Nephron (organoid): ENCODE measurements around the gene PLEKHO2.

Experiments
- H3K27ac Mint-ChIP-seq, 3 experiments: 2 replicates each; pipeline ENCODE4 v1.8.0; 2020; ENCODE audit warnings: mixed read lengths in 3 of 3, mild to moderate bottlenecking in 2 of 3, moderate library complexity in 1 of 3
- H3K27me3 Mint-ChIP-seq: 2 replicates; pipeline ENCODE4 v1.8.0; 2021; ENCODE audit warnings: low read depth, mild to moderate bottlenecking, moderate library complexity, mixed read lengths
- H3K36me3 Mint-ChIP-seq: 2 replicates; pipeline ENCODE4 v1.8.0; 2020; ENCODE audit warnings: low read depth, mixed read lengths
- H3K4me1 Mint-ChIP-seq: 2 replicates; pipeline ENCODE4 v1.8.0; 2020; ENCODE audit warnings: mixed read lengths
- H3K4me3 Mint-ChIP-seq, 3 experiments: 2 replicates each; pipeline ENCODE4 v1.8.0; 2020; ENCODE audit warnings: mild to moderate bottlenecking in 3 of 3, mixed read lengths in 3 of 3, moderate library complexity in 2 of 3
- H3K9me3 Mint-ChIP-seq: 2 replicates; pipeline ENCODE4 v1.8.0; 2020; ENCODE audit warnings: mixed read lengths
- CTCF ChIP-seq, 3 experiments: fragments of 200-600 bp; sonication (generic); IDR thresholded peaks; one replicate each; pipeline ENCODE4 v1.5.0; 2021; ENCODE audit warnings: antibody characterized with exemption in 3 of 3; ENCODE audit not compliant: unreplicated experiment in 3 of 3

Gene PLEKHO2

GRCh38 chr15:64804619-64805018 lies 37.1 kb upstream of the PLEKHO2 start:
- H3K27me3 Mint-ChIP-seq: peaks cover 3% of the 10 kb centered on the region
- H3K36me3 Mint-ChIP-seq: no peaks in the 10 kb centered on the region
- H3K9me3 Mint-ChIP-seq: no peaks in the 10 kb centered on the region
- H3K4me3 Mint-ChIP-seq: no peak overlapping the region
- H3K27ac Mint-ChIP-seq: no peak overlapping the region
- no peak for TF ChIP-seq CTCF (IDR thresholded peaks at IDR 0.05; ENCODE audit: unreplicated experiment in 3 of 3)
- H3K4me1 Mint-ChIP-seq: peaks cover 8% of the 10 kb centered on the region

GRCh38 chr15:64806509-64806908 lies 35.2 kb upstream of the PLEKHO2 start:
- no peak for TF ChIP-seq CTCF (IDR thresholded peaks at IDR 0.05; ENCODE audit: unreplicated experiment in 3 of 3)
- Mint-ChIP-seq H3K4me1 (peaks cover 14% of the 10 kb centered on the region), H3K36me3 (no peaks in the 10 kb centered on the region), H3K27me3 (peaks cover 3% of the 10 kb centered on the region), H3K9me3 (no peaks in the 10 kb centered on the region), H3K27ac (no peak overlapping the region), H3K4me3 (no peak overlapping the region)

GRCh38 chr15:64807051-64807749 lies 34.5 kb upstream of the PLEKHO2 start:
- Mint-ChIP-seq H3K4me1 (peaks cover 14% of the 10 kb centered on the region), H3K36me3 (no peaks in the 10 kb centered on the region), H3K4me3 (no peak overlapping the region), H3K9me3 (no peaks in the 10 kb centered on the region), H3K27ac (no peak overlapping the region), H3K27me3 (peaks cover 3% of the 10 kb centered on the region)
- no peak for TF ChIP-seq CTCF (IDR thresholded peaks at IDR 0.05; ENCODE audit: unreplicated experiment in 3 of 3)

GRCh38 chr15:64807751-64808222 lies 33.9 kb upstream of the PLEKHO2 start:
- Mint-ChIP-seq H3K4me1 (peaks cover 14% of the 10 kb centered on the region), H3K27me3 (peaks cover 3% of the 10 kb centered on the region), H3K9me3 (no peaks in the 10 kb centered on the region), H3K27ac (no peak overlapping the region), H3K4me3 (no peak overlapping the region), H3K36me3 (no peaks in the 10 kb centered on the region)
- TF ChIP-seq CTCF (IDR thresholded peaks at IDR 0.05; ENCODE audit: unreplicated experiment in 3 of 3): no peak

GRCh38 chr15:64808785-64809453 lies 32.8 kb upstream of the PLEKHO2 start:
- H3K27me3 Mint-ChIP-seq: peaks cover 3% of the 10 kb centered on the region
- no peak overlapping the region for H3K4me3 Mint-ChIP-seq
- no peak for TF ChIP-seq CTCF (IDR thresholded peaks at IDR 0.05; ENCODE audit: unreplicated experiment in 3 of 3)
- H3K36me3 Mint-ChIP-seq: no peaks in the 10 kb centered on the region
- H3K27ac Mint-ChIP-seq: no peak overlapping the region
- H3K4me1 Mint-ChIP-seq: peaks cover 20% of the 10 kb centered on the region
- H3K9me3 Mint-ChIP-seq: no peaks in the 10 kb centered on the region
